ENCODE measurements around the gene EPS8L2. TPM values are rescaled to one million over a fixed set of nuclear protein-coding genes. Genes with fewer than 3 reads are reported as not detected.

Gene EPS8L2
- total and polyA plus RNA-seq, 2 donors (not counting 1 experiment from before 2014, with no cell fraction given): 13.9 to 22.7 TPM

DNA sequence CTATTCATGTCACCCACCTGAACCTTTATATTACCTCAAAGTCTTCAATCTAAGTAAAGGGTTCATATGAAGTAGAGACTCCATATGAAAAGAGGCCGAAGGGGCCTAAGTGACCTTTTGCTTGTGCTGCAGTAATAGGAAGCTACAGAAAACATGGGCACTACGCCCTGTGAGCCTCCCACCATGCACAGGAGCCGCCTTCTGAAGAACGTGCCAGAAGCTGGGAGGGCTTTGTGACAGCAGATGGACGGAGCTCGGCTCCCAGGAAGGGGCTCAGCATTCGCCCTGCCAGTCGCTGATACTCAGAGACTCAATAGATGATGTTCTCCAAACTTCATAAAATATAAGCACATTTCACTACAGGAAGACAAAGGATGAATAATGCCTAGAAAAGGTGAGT is 32.2 kb upstream of the EPS8L2 start:
- no peaks in the 10 kb centered on the region for H3K9me3 Mint-ChIP-seq (ENCODE audit: insufficient read depth)
- CTCF ChIA-PET: no interaction called here
- no peak overlapping the region for H3K27ac Mint-ChIP-seq
- no peaks in the 10 kb centered on the region for H4K20me1 ChIP-seq (ENCODE audit: control insufficient read depth, insufficient read depth, low read length, poor library complexity, severe bottlenecking)
- no peak overlapping the region for H2AFZ ChIP-seq (ENCODE audit: insufficient read depth, low read depth, low read length, poor library complexity, severe bottlenecking)
- no peaks in the 10 kb centered on the region for H3K27me3 ChIP-seq (replicated peaks in 1 of 4; ENCODE audit: control extremely low read depth in 1 of 4, control insufficient read depth in 3 of 4, insufficient read depth in 4 of 4, low read length in 3 of 4)
- intact Hi-C loops (cut with micrococcal nuclease): no loop called here
- WGBS (ENCODE audit: insufficient coverage): 99% methylated on average over 8 of the region's 8 CpGs
- H3K27ac ChIP-seq (ENCODE audit: low read length in 2 of 2): no peak overlapping the region
- H3K9ac ChIP-seq (ENCODE audit: low read length): no peak overlapping the region
- H3K4me2 ChIP-seq (replicated peaks; ENCODE audit: low read depth, low read length, poor library complexity, severe bottlenecking): no peak overlapping the region
- H3K4me3 ChIP-seq (ENCODE audit: control extremely low read depth in 1 of 5, extremely low read depth in 1 of 5, insufficient read depth in 1 of 5, low read depth in 2 of 5, low read length in 4 of 5): no peak overlapping the region
- no peaks in the 10 kb centered on the region for H3K27me3 Mint-ChIP-seq
- H3K4me1 ChIP-seq (ENCODE audit: control insufficient read depth in 2 of 2, insufficient read depth in 2 of 2, low read length in 2 of 2): no peaks in the 10 kb centered on the region
- POLR2A ChIA-PET: interaction anchor here (0.9 kb wide), 1 partner anchor 50 kb away, joined by 3 read pairs; no protein-coding TSS in a partner anchor
- H3K36me3 ChIP-seq (replicated peaks in 1 of 2; ENCODE audit: control extremely low read depth in 1 of 2, control insufficient read depth in 1 of 2, extremely low read depth in 1 of 2, insufficient read depth in 2 of 2, low read length in 1 of 2): peaks cover 0 to 31% of the 10 kb centered on the region in 2 experiments
- H3K4me1 Mint-ChIP-seq: no peaks in the 10 kb centered on the region
- H3K4me3 Mint-ChIP-seq: no peak overlapping the region
- no peak for TF ChIP-seq CTCF (IDR thresholded peaks at IDR 0.05)
- TF ChIP-seq EZH2 (IDR thresholded peaks at IDR 0.05; ENCODE audit: borderline replicate concordance, insufficient read depth, low read depth, low read length, poor library complexity, severe bottlenecking): no peak
- no peak for DNase-seq
- H3K9me3 ChIP-seq (ENCODE audit: control extremely low read depth in 1 of 3, control insufficient read depth in 2 of 3, insufficient read depth in 1 of 3, low read length in 2 of 3): no peaks in the 10 kb centered on the region
- ATAC-seq (ENCODE audit: low read depth): no peak
- no peaks in the 10 kb centered on the region for H3K79me2 ChIP-seq (ENCODE audit: control insufficient read depth, insufficient read depth, low read length)

DNA sequence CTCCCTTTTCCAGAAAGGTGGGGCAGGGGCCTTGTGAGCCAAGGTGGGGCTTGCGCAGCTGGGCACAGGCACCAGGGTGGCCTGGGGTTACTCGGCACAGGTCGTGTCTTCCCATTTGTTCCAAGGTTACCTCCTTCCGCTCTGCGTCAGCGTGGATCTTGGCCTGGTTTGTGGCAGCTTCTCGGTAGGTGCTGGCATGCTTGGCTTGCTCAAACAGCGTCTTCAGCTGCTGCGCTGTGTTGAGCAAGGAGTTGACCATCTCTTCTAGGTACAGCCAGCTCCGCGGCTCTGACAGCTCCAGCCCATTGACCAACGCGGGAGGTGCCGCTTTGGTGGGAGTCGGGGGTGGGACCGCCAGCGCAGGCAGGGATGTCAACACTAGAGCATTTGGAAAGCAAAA is 31.6 kb upstream of the EPS8L2 start:
- no peak overlapping the region for H3K9ac ChIP-seq (ENCODE audit: low read length)
- DNase-seq: no peak
- H3K79me2 ChIP-seq (ENCODE audit: control insufficient read depth, insufficient read depth, low read length): no peaks in the 10 kb centered on the region
- H3K4me2 ChIP-seq (replicated peaks; ENCODE audit: low read depth, low read length, poor library complexity, severe bottlenecking): no peak overlapping the region
- Mint-ChIP-seq H3K9me3 (ENCODE audit: insufficient read depth) (no peaks in the 10 kb centered on the region), H3K27ac (no peak overlapping the region), H3K4me1 (no peaks in the 10 kb centered on the region), H3K27me3 (no peaks in the 10 kb centered on the region), H3K4me3 (no peak overlapping the region)
- no peaks in the 10 kb centered on the region for H3K27me3 ChIP-seq (replicated peaks in 1 of 4; ENCODE audit: control extremely low read depth in 1 of 4, control insufficient read depth in 3 of 4, insufficient read depth in 4 of 4, low read length in 3 of 4)
- no peaks in the 10 kb centered on the region for H3K9me3 ChIP-seq (ENCODE audit: control extremely low read depth in 1 of 3, control insufficient read depth in 2 of 3, insufficient read depth in 1 of 3, low read length in 2 of 3)
- WGBS (ENCODE audit: insufficient coverage): 97% methylated on average over 17 of the region's 17 CpGs
- H4K20me1 ChIP-seq (ENCODE audit: control insufficient read depth, insufficient read depth, low read length, poor library complexity, severe bottlenecking): no peaks in the 10 kb centered on the region
- intact Hi-C loops (cut with micrococcal nuclease): no loop called here
- H3K27ac ChIP-seq (ENCODE audit: low read length in 2 of 2): no peak overlapping the region
- H3K4me3 ChIP-seq (ENCODE audit: control extremely low read depth in 1 of 5, extremely low read depth in 1 of 5, insufficient read depth in 1 of 5, low read depth in 2 of 5, low read length in 4 of 5): no peak overlapping the region
- no peaks in the 10 kb centered on the region for H3K4me1 ChIP-seq (ENCODE audit: control insufficient read depth in 2 of 2, insufficient read depth in 2 of 2, low read length in 2 of 2)
- TF ChIP-seq CTCF (IDR thresholded peaks at IDR 0.05): no peak
- no peak for TF ChIP-seq EZH2 (IDR thresholded peaks at IDR 0.05; ENCODE audit: borderline replicate concordance, insufficient read depth, low read depth, low read length, poor library complexity, severe bottlenecking)
- CTCF ChIA-PET: interaction anchor here (1.3 kb wide), 1 partner anchor 12 kb away, joined by 3 read pairs; no protein-coding TSS in a partner anchor
- no peak overlapping the region for H2AFZ ChIP-seq (ENCODE audit: insufficient read depth, low read depth, low read length, poor library complexity, severe bottlenecking)
- ATAC-seq (ENCODE audit: low read depth): no peak
- POLR2A ChIA-PET: no interaction called here
- peaks cover 0 to 31% of the 10 kb centered on the region in 2 experiments for H3K36me3 ChIP-seq (replicated peaks in 1 of 2; ENCODE audit: control extremely low read depth in 1 of 2, control insufficient read depth in 1 of 2, extremely low read depth in 1 of 2, insufficient read depth in 2 of 2, low read length in 1 of 2)
